GM12872 (cell line): ENCODE results near the gene CDK4.

Experiments
- CTCF ChIP-seq: IDR thresholded peaks from 3 replicates; pipeline ENCODE4 v1.5.1; 2011; ENCODE audit warnings: low read depth, mild to moderate bottlenecking, low read length, moderate library complexity; ENCODE audit not compliant: insufficient read depth

Gene CDK4

GRCh38 chr12:57727758-57728395, 24.2 kb downstream of the CDK4 start:
- no peak for TF ChIP-seq CTCF

GRCh38 chr12:57726884-57727757, 25.0 kb downstream of the CDK4 start:
- no peak for TF ChIP-seq CTCF

- peak; percentile 31; the same call in 2 of the 3 replicates for TF ChIP-seq CTCF
These were observed 25.8 kb downstream of the CDK4 start for GRCh38 chr12:57726151-57726883.

- no peak for TF ChIP-seq CTCF
These were observed 26.3 kb downstream of the CDK4 start for GRCh38 chr12:57725851-57726150.

GRCh38 chr12:57724936-57725740, 27.0 kb downstream of the CDK4 start:
- TF ChIP-seq CTCF: no peak

- TF ChIP-seq CTCF: no peak
These were observed 27.8 kb downstream of the CDK4 start for GRCh38 chr12:57724003-57724935.
